GM10248 (cell line): ENCODE data around the gene ZNF365.

Source experiments
- CTCF ChIA-PET: fragments of 300-600 bp; sonication (Branson Sonifier 250); formaldehyde crosslinking; extraction: SDS; loops from one replicate; lab custom pipeline; 2021; ENCODE audit warnings: antibody characterized with exemption; lab: Yijun Ruan, JAX
- POLR2A ChIA-PET: fragments of 350-650 bp; sonication (Branson Sonifier 250); formaldehyde crosslinking; extraction: SDS; loops from one replicate; lab custom pipeline; 2020; ENCODE audit warnings: antibody characterized with exemption; lab: Yijun Ruan, JAX
- DNase-seq: peaks from one replicate; pipeline ENCODE4 v3.0.0; 2012; ENCODE audit errors: extremely low spot score
- CTCF ChIP-seq: IDR thresholded peaks from 2 replicates; pipeline ENCODE4 v1.5.1; 2012; ENCODE audit warnings: mild to moderate bottlenecking, low read depth; ENCODE audit errors: extremely low read depth, missing control alignments, control extremely low read depth

The ZNF365 gene

GRCh38 chr10:62390497-62391176 lies 16.5 kb downstream of the ZNF365 start:
- ChIA-PET POLR2A (no interaction called here), CTCF (interaction anchor here (1.2 kb wide), 2 partner anchors 9 to 14 kb away, joined by 3 read pairs; no protein-coding TSS in a partner anchor)
- DNase-seq, result no peak
- TF ChIP-seq CTCF, result no peak

GRCh38 chr10:62393237-62393636 lies 19.1 kb downstream of the ZNF365 start:
- CTCF ChIA-PET, result interaction anchor here (1.2 kb wide), 1 partner anchor 11 kb away, joined by 4 read pairs; no protein-coding TSS in a partner anchor
- DNase-seq, result no peak
- no peak for TF ChIP-seq CTCF
- POLR2A ChIA-PET, result no interaction called here

- ChIA-PET POLR2A (no interaction called here), CTCF (no interaction called here)
- no peak for DNase-seq
- TF ChIP-seq CTCF, result no peak
Measured at GRCh38 chr10:62394556-62395018, 20.4 kb downstream of the ZNF365 start.

- TF ChIP-seq CTCF, result no peak
- ChIA-PET CTCF (interaction anchor here (1.4 kb wide), 1 partner anchor 45 kb away, joined by 3 read pairs; no protein-coding TSS in a partner anchor), POLR2A (no interaction called here)
Measured at GRCh38 chr10:62395892-62396291, 21.7 kb downstream of the ZNF365 start.

GRCh38 chr10:62396864-62397263 lies 22.7 kb downstream of the ZNF365 start:
- no peak for TF ChIP-seq CTCF
- ChIA-PET POLR2A (no interaction called here), CTCF (interaction anchor here (1.4 kb wide), 1 partner anchor 46 kb away, joined by 3 read pairs; no protein-coding TSS in a partner anchor)
- no peak for DNase-seq

More at GRCh38 chr10:62395892-62396291, 21.7 kb downstream of the ZNF365 start:
- DNase-seq, result no peak

GRCh38 chr10:62399211-62399610 lies 25.0 kb downstream of the ZNF365 start:
- no peak for TF ChIP-seq CTCF
- DNase-seq, result no peak
- ChIA-PET CTCF (interaction anchor here (1.1 kb wide), 1 partner anchor 8 kb away, joined by 3 read pairs; no protein-coding TSS in a partner anchor), POLR2A (no interaction called here)
